Cardiac septum (tissue), 1 donor: ENCODE measurements around the gene TSPAN18. TPM values are rescaled to one million over a fixed set of nuclear protein-coding genes. Genes with fewer than 3 reads are reported as not detected.
A peak's percentile ranks its signal among the peaks of the same experiment; 100 is the strongest.

Experiments
- DNase-seq: peaks from one replicate; pipeline ENCODE4 v3.0.0-alpha.2; 2020; ENCODE audit warnings: low spot score
- intact Hi-C: fragments of 100-400 bp; cut with DNase I; formaldehyde crosslinking; loops from one replicate; pipeline ENCODE4 v1.14.0; 2022
- total RNA-seq: library from RNA; stranded (reverse); fragmentation: NEBNext Ultra II Directional; extraction: Animal tissue kit (Norgen Biotek cat#: 25700); gene quantifications from one replicate; pipeline ENCODE4 v1.2.1, GENCODE V29; 2021
- donor health status: DM: no; HTN: no; CAD: no.

TSPAN18 gene
- total RNA-seq, 1 donor from 2014 or later, result 153 TPM

DNA sequence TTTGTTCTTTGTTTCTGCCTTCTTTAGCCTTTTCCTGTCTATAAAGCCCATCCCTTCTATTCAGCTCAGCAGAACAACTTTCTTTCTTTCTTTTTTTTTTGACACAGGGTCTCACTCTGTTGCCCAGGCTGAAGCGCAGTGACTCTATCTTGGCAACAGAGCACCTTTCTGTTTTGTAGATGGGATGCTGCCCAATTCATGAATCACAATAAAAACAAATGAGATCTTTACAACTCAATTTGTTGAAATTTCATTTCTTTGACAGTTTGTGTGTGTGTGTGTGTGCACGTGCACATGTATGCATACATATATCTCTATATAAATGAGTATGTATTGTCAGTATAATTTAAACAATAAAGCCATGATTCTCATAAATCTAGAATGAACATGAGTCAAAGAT lies 25.5 kb downstream of the TSPAN18 start:
- intact Hi-C loops, result no loop called here
- DNase-seq, result no peak

DNA sequence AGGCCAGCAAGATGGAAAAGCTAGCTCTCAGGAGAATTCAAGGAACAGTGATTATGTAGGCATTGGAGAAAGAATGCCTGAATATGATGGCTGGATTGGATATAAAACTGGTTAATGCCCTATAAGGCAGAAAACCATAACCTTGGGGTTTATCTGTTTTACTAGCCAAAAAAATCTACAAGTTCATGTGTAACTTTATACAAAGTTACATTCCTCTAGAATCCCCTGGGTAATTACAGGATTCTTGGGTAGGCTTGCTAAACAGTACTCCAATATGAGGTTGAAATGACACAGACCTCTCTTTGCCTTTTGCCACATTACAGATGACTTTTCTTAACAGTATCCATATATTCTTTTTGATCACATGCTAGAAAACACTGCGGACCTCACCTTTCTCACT lies 26.0 kb downstream of the TSPAN18 start:
- DNase-seq, result no peak
- intact Hi-C loops, result no loop called here

DNA sequence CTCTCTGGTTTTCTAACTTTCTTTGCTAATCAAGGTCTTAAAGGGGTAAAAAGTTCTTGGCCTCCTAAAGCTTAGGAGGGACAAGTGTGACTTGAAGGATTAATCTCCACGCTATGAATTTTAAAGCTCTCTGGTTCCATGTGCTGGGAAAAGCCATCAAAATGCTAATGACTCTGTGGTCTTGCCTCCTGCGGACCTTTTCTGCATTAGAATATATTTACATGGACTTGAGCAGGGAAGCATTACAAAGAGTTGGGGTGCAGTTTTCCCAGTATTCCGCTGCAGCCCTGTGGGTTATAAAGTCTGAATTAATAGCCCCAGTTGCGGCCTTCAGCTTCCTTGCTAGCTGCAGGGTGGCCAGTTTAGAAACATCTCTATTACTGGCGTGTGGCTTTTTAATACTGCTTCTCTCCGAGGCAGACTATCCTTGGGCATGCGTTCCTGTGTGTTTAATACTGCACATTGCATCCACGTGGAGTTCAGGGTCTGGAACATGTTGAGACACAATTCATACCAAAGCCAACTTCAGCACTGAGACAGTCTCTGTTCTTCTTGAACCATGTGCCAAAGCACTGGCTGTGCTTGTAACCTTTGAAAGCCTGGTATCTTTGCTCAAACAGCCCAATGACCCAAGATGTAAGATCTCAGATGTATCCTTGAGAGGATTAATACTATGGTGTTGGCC lies 27.3 kb downstream of the TSPAN18 start:
- DNase-seq, result peak; percentile 29
- intact Hi-C loops, result no loop called here

DNA sequence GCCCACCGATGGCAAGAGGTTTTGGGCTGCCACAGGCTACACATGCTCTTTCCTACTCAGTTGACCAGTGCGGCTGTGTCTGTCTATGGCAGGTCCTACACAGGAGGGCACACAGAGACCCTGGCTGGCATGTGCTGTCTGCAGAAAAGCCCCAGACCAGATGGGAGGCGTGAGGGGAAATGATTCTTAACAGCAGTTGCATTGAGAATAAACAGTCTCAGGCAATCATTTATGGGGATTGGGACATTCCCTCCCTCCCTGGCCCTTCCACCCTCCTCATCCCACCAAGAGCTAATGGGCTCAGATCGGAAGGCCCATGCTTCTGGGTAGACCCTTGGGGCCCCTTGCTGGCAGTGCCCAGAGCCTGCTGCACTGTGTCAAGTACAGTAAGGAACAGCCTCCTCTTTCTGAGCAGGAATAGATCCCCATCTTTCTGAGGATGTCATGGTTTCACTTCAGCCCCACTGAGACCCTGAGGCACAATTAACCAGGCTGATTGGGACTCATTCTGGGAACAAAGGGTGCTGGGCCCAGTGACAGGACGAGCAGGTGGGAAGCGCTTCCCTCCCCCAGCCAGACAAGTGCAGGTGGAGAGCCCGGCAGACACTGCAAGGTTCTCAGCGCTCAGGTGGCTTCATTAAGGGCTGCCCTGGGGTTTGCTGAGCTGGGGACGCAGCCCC lies 28.3 kb downstream of the TSPAN18 start:
- peak; percentile 59 for DNase-seq
- intact Hi-C loops, result no loop called here

DNA sequence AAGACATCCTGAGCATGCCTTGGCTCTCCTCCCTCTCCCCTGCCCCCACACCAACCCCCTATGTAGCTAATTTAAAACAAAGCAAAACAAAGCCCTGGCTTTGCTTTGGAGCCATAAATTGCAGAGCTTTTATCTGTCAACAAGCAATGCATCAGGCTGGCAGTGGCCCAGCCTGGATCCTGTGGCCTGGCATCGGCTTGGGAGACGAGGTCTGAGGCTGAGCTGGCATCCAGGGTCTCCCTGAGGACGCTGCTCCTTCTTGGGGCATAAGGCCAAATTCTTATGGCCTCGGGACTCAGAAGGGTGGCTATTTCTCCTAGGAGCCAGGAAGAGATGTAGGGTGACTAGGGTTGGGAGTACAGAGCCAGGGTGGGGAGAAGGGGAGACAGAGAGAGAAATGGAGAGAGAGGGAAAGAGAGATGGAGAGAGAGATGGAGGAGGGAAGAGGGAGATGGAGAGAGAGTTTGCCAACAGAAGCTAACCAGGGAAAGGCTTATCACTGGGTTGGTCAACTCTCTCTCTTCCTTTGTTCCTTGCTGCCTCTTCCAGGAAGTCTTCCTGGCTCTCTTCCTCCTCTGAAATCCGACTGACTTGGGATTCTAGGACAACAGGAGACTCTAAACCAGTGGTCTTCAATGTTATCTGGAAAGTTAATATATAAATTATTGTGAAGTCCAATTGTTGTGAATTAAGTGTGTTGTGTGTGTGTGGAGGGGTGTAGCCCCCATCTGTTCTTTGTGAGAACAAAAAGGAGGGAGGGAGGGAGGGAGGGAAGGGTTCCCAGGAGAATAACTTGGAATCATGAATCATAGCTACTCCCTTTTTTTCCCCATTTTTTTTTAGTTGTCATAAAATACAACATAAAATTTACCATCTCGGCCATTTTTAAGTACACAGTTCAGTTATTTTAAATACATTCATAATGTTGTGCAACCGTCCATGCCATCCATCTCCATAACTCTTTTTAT lies 29.1 kb downstream of the TSPAN18 start:
- DNase-seq, result peak; percentile 77

DNA sequence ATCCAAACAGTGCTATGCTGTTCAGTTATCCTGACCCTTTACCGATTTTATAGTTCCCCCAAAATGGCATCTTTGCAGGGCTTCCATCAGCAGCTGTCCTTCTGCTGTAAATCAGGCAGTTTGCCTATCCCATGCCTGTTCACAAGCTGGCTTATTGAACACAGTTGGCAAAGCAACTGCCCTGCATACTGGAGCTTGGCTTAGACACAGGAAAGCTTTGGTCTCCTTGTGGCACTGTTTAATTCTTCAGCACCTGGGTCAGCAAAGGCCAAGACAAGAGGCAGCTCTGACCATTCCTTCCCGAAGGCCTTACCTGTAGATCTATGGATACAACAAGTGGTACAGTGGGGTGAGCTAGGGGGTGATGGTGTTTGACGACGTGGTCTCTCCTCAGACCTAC lies 32.2 kb downstream of the TSPAN18 start:
- intact Hi-C loops, result no loop called here
- DNase-seq, result peak; percentile 66

More for the DNA sequence above, 29.1 kb downstream of the TSPAN18 start:
- intact Hi-C loops, result no loop called here

DNA sequence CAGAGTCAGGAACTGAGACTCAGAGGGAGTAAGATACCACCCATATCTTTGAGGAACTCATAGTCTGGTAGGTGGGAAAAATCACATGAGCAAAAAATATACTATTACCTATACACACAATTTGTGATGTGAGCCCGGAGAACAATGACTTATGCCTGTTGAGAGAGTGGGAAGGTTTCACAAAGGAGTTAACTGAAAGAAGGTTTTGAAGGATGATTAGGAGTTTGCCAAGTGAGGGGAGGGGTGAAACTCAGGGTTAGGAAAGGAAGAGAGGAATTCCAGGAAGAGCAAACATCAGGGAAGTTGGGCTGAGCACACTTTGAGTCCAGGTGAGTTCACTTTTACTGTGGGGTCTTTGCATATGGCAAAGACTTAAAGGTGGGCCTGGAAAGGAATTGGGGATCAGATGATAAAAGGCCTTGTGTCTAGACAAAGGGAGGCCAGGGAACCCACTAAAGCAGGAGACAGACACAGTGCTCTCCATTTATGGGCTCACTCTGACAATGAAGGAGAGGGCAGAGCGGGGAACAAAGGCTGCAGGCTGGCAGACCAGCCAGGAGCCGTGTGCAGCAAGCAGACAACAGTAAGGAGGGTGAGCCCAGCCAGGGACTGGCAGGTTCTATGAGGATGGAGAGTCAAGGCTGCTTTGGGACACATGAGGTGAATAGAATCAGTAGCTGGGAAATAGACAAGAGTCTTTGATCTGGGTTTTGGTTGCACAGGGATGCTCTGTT lies 33.1 kb downstream of the TSPAN18 start:
- DNase-seq, result peak; percentile 56
- intact Hi-C loops, result no loop called here

DNA sequence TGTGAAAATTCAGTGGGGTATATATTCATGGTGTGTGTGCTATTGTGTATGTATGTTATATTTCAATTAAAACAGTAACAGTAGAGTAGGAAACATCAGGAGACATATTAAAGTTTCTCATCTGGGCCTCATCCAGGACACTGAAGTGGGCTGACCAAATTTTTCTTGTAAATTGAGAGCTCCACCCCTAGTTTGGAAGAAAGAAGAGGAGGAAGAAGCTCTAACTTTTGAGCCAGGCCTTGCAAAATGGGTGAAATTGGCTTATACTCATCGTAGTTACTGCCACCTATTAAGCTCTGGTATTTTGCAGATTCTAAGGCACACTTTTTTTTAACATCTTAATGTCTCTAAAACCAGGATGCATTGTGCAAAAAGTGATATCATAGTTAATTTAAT lies 33.7 kb downstream of the TSPAN18 start:
- intact Hi-C loops, result no loop called here
- DNase-seq, result no peak

DNA sequence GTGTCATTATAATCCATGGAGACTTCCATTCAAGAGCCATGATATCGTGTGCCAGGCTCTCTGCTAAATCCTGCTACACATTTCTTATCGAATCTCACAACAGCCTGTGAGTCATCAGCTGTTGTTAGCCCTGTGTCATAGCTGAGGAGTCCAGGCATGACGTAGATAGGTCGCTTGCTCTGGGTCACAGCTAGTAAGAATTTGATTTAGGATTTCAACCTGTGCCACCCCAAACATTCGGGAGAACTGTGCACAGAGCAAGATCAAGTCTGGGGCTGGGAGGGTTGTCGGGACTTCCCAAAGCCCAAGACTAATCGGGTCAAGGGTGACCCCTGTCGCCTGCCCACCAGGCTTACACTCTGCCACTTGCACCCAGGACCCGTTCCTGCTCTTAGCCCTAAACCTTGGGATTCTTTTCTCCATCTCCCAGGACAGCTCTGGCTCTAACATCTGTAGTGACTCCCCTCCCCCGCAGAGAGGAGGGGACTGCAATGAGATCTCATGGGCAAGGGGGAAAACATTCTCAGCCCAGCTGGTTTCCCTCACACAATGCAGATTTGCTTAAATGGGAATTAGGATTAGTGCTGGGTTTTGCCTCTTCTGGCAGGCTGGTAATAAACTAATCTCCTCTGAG lies 34.3 kb downstream of the TSPAN18 start:
- intact Hi-C loops, result no loop called here
- DNase-seq, result no peak

DNA sequence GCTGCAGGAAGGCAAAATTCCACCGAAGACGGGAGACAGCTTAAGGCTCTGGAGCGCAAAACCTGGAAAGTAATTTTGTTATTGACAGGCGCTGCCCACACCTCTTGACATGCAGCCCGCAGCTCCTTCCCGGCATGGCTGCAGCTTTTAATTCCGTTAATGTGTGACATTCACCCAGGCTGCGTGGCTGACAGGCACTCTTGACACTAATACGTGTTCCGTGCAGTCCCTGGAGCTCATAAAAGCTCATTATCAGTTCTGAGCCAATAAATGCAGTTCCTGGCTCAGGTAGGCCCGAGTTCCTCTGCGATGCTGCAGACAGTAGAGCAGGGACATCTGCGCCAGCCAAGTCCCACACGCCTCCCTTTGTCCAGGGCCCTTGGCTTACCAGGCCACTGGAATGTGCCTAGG lies 34.8 kb downstream of the TSPAN18 start:
- intact Hi-C loops, result no loop called here
- peak; percentile 76 for DNase-seq

DNA sequence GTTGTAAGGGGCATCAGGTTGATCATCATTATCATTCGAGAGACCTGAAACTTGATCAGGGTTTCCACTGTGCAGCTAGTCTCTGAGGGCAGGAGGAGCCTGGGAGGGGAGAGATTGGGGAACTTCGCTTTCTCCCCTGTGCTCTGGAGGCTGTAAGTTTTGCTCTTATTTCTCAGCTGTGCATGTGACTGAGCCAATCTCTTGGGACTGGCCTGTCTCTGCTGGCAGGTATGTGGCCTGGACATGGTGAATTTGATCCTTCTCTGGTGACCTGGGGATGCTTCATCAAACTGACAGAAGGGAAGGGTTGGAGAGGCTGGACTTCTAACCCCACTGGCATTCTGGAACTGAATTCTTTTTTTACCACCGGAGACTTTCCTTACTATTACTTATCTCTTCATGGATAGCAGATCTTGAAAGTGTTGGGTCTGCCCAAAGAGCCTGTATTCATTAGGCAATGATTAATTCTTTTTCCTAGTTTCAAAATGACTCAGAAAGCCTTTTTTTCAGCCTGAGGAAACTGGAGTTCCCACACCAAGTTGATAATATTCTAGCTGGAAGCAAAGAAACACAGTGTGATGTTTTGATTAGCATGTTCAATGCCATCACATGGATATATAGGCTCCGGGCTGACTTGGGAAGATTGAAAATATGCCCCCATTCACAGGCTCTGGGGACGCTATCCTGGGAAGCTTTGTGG lies 36.5 kb downstream of the TSPAN18 start:
- intact Hi-C loops, result no loop called here
- DNase-seq, result no peak

DNA sequence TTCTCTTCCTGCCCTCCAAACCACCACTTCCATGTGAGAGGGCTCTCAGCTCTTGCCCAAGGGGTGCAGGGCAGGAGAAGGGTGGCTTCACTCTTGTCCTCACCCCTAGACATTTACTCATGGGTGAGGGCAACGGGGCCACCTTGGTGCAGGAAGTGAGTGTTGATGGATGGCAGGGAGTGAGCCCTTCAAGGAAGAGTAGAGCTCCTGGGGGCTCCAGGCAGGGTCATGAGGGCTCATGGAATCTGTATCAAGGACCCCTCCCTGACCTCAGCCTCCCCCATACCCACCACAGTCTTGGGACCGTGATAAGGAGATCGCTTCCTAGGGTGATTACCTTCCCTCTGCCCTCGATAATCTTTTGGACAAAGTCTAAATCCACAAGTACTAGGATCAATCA lies 37.8 kb downstream of the TSPAN18 start:
- intact Hi-C loops, result no loop called here
- peak; percentile 62 for DNase-seq

DNA sequence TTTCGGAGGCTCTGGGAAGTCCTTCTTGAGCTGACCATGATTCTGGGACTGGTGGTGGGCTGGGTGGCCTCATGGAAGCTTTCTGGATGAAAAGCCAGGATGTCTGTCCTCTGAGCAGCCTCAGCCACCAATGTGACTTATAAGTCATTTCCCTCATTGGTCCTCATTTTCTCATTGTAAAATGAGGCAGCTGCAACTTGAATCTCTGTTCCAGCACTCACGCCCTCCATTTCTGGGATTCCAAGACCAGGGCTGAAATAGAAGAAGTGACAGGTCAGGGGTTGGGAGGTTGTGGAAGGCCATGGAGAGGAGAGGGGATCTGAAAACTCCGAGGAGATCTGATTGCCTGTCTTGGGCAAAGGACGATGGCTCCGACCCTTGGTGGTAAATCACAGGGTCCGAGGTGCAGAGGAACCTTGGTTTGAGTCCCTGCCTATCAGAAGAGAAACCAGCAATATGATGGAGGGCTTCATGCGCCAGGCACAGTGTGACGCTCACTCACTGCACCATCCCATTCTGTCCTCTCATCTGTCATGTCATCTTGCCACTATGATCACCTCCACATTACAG lies 38.3 kb downstream of the TSPAN18 start:
- intact Hi-C loops, result loop anchor here (5.0 kb wide), 1 partner anchor 138 kb away; no protein-coding TSS in a partner anchor

DNA sequence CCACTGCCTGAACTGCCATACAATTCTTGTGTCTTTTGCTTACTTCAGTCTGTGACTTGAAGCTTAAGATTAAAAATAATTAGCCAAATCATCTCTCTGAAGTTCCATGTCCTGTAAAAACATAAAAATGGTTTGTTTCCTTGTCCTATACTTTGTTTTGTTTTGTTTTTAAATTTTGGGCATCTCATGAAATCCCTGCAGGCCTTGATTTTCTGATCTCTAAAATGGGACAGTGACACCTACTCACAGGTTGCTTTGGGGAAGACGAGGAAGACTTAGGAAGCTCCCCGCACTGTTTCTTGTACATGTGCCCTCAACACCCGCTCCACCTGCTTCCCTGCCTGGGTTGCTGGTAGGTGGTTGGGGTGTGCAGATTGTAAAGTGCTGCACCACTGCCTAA lies 38.9 kb downstream of the TSPAN18 start:
- intact Hi-C loops, result loop anchor here (2.0 to 5.0 kb wide), 2 partner anchors 39 to 138 kb away; partner anchors contain the start of gene TSPAN18
- no peak for DNase-seq

More for the DNA sequence above, 38.3 kb downstream of the TSPAN18 start:
- no peak for DNase-seq

DNA sequence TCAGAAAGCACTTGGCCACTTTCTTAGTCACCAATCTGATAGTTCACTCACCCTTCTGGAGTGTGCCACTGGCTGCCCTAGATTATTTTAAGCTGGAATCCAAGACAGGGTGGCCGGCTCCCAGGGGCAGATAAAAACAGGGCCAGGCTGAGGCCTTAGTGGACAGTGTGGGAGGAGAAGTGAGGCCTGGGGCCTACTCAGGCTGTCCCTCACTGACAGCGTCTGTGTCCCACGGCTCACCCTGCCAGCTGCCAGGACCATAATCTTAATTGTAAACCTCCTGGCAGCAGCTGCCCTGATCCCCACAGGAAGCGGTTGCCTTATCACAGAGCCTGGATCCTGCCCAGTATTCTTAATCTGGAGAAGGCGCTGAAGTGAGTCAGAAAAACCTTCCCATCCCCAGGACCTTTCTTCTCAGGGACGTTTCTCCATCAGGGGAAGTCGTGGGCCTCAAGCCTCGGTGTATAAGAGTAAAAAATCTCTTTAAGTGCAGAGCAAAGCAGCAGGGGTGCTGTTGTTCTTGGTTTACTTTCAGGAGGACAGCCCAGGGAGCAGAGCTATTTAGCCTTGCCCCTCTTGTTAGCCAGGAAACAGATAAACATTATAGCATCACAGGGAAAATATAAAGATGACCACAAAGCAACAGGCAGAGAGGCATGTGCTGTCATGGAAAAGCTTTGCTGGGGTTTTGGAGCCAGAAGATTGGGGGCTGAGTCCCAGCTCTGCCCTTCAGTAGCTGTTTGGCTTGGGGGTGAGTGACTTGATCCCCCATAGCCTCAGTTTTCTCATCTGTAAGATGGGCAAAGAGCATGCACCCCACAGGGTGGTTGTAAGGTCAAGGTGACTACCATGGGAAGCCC lies 39.6 kb downstream of the TSPAN18 start:
- intact Hi-C loops, result loop anchor here (2.0 to 5.0 kb wide), 2 partner anchors 40 to 139 kb away; partner anchors contain the start of gene TSPAN18
- peak; percentile 87 for DNase-seq

DNA sequence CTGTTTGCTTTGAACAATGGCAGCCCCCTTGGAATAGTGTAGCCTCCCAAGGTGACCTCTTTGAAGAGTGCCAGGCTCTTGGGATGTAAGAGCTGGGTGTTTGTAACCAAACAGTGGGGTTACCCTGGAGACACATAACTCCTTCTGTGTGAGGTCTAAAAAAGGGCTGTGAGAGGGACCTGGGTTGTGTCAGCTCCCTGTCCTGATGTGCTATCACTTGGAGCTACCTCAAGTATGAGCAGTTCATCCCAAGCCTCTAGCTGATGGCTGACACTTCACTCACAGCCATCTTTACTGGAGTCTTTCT lies 40.2 kb downstream of the TSPAN18 start:
- DNase-seq, result peak; percentile 73
- intact Hi-C loops, result loop anchor here (2.0 to 5.0 kb wide), 2 partner anchors 40 to 140 kb away; partner anchors contain the start of gene TSPAN18

DNA sequence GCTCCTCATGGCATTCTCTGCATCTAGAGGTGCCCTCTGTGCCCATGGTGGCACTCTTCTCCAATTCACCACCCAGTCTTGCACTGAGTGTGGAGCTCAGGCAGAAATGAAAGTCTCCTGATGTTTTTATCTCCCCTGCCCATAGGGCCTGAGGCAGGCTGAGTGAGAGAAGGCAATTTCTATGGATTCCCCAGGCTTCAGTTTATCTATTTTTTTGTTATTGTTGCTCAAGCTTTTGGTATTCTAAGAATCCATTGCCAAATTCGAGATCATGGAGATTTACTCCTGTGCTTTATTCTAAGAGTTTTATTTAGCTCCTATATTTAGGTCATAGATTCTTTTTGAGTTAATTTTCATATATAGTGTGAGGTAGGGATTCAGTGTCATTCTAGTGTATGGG lies 40.7 kb downstream of the TSPAN18 start:
- peak; percentile 56 for DNase-seq
- intact Hi-C loops, result loop anchor here (2.0 to 5.0 kb wide), 2 partner anchors 41 to 140 kb away; partner anchors contain the start of gene TSPAN18
